HepG2 (cell line): Measurements from ENCODE around the gene PLB1. TPM values are rescaled to one million over a fixed set of nuclear protein-coding genes. Genes with fewer than 3 reads are reported as not detected.

Experiments
- ATAC-seq: fragments of 200-7000 bp; cut with Tn5 transposase; 3 replicates; pipeline ENCODE4 v1.9.1; 2020; ENCODE audit warnings: mild to moderate bottlenecking, moderate library complexity
- BruUV-seq: library from RNA; stranded (reverse); fragments of 400-500 nt; replicated peaks from 2 replicates; lab custom pipeline; 2021; lab: Mats Ljungman, UMichigan
- CTCF ChIA-PET: fragments of 300-600 bp; formaldehyde crosslinking; extraction: SDS; loops from one replicate; lab custom pipeline; 2021; ENCODE audit warnings: low total read pairs, inconsistent platforms, low intra/inter-chr PET ratio; lab: Yijun Ruan, JAX
- POLR2A ChIA-PET: fragments of 350-600 bp; sonication (Branson Sonifier 250); formaldehyde crosslinking; loops from one replicate; lab custom pipeline; 2020; ENCODE audit warnings: antibody characterized with exemption, inconsistent platforms; lab: Yijun Ruan, JAX
- DNase-seq: peaks from one replicate; pipeline ENCODE4 v3.0.0-alpha.2; 2015; ENCODE audit warnings: low spot score
- FAIRE-seq: peaks from 3 replicates; lab custom pipeline; 2011; peaks lifted over from hg19 to GRCh38; lab: Jason Lieb, UNC
- H2AFZ ChIP-seq: one replicate; pipeline ENCODE4 v1.6.1; 2011; ENCODE audit warnings: low read length, inconsistent platforms
- H3K27ac ChIP-seq: fragments of 300-600 bp; 3 replicates; pipeline ENCODE4 v1.8.0; 2011; ENCODE audit warnings: mixed run types, mild to moderate bottlenecking, mixed read lengths, low read length, inconsistent platforms; ENCODE audit not compliant: insufficient read depth; ENCODE audit errors: extremely low read length
- H3K27me3 ChIP-seq, 2 experiments: fragments of 200-600 bp in 1 of 2; 2 replicates in 1 of 2; 3 replicates in 1 of 2; pipeline versions ENCODE4 v1.6.0 to v1.8.0; 2011; ENCODE audit warnings: low read length in 2 of 2, mild to moderate bottlenecking in 2 of 2, moderate library complexity in 2 of 2, inconsistent platforms in 1 of 2; ENCODE audit not compliant: insufficient read depth in 2 of 2, control insufficient read depth in 1 of 2
- H3K36me3 ChIP-seq, 2 experiments: fragments of 200-600 bp in 1 of 2; replicated peaks in 1 of 2; 2 replicates in 1 of 2; 3 replicates in 1 of 2; pipeline versions ENCODE4 v1.5.1 to v1.8.0; 2011; ENCODE audit warnings: low read length in 2 of 2, inconsistent platforms in 1 of 2; ENCODE audit not compliant: insufficient read depth in 2 of 2, control insufficient read depth in 1 of 2
- H3K4me1 ChIP-seq: 2 replicates; pipeline ENCODE4 v1.5.1; 2012; ENCODE audit warnings: low read length, inconsistent platforms; ENCODE audit not compliant: insufficient read depth
- H3K4me2 ChIP-seq: 2 replicates; pipeline ENCODE4 v1.6.0; 2011; ENCODE audit warnings: low read depth, low read length, inconsistent platforms
- H3K4me3 ChIP-seq, 3 experiments: fragments of 200-600 bp in 1 of 3; sonication (generic), shearing (Covaris generic) in 1 of 3; replicated peaks in 1 of 3; 2 replicates each; pipeline ENCODE4 v1.5.1; 2011 to 2016; ENCODE audit warnings: low read length in 3 of 3, inconsistent platforms in 2 of 3, low read depth in 2 of 3, mild to moderate bottlenecking in 2 of 3, control low read depth in 1 of 3, mixed read lengths in 1 of 3; ENCODE audit not compliant: insufficient read depth in 1 of 3
- H3K79me2 ChIP-seq: one replicate; pipeline ENCODE4 v1.6.1; 2011; ENCODE audit warnings: low read length, inconsistent platforms; ENCODE audit not compliant: insufficient read depth
- H3K9ac ChIP-seq: 2 replicates; pipeline ENCODE4 v1.6.0; 2011; ENCODE audit warnings: mild to moderate bottlenecking, low read depth, low read length, inconsistent platforms; ENCODE audit not compliant: insufficient read depth
- H3K9me3 ChIP-seq: 2 replicates; pipeline ENCODE4 v1.5.1; 2012; ENCODE audit warnings: mild to moderate bottlenecking, low read length
- H4K20me1 ChIP-seq: 2 replicates; pipeline ENCODE4 v1.6.0; 2011; ENCODE audit warnings: inconsistent platforms, mild to moderate bottlenecking, low read length, moderate library complexity; ENCODE audit not compliant: insufficient read depth
- ADNP ChIP-seq: sonication (generic); formaldehyde crosslinking; IDR thresholded peaks from 2 replicates; pipeline ENCODE4 v1.4.0; 2020; ENCODE audit warnings: missing genetic modification reagents
- DR1 ChIP-seq: sonication (generic); formaldehyde crosslinking; IDR thresholded peaks from 2 replicates; pipeline ENCODE4 v1.8.0; 2021; ENCODE audit warnings: mild to moderate bottlenecking, missing genetic modification reagents, inconsistent platforms
- GABPB1 ChIP-seq: IDR thresholded peaks from 2 replicates; pipeline ENCODE4 v1.6.1; 2016; ENCODE audit warnings: mild to moderate bottlenecking, missing genetic modification reagents, moderate library complexity, missing compliant biosample characterization
- IRX3 ChIP-seq: sonication (generic); formaldehyde crosslinking; IDR thresholded peaks from 2 replicates; pipeline ENCODE4 v1.8.1; 2023; ENCODE audit warnings: mild to moderate bottlenecking, low read depth, missing genetic modification reagents, borderline replicate concordance
- NFE2L1 ChIP-seq: sonication (generic); formaldehyde crosslinking; IDR thresholded peaks from 2 replicates; pipeline ENCODE4 v1.4.0; 2020; ENCODE audit warnings: missing genetic modification reagents, mild to moderate bottlenecking, borderline replicate concordance
- PAF1 ChIP-seq: IDR thresholded peaks from 2 replicates; pipeline ENCODE4 v1.6.1; 2016; ENCODE audit warnings: missing genetic modification reagents, missing compliant biosample characterization
- YY1 ChIP-seq: IDR thresholded peaks from 2 replicates; pipeline ENCODE4 v1.6.1; 2011; ENCODE audit warnings: low read length, low read depth, moderate library complexity, mild to moderate bottlenecking; ENCODE audit not compliant: insufficient read depth, insufficient replicate concordance
- ZNF224 ChIP-seq: sonication (generic); formaldehyde crosslinking; IDR thresholded peaks from 2 replicates; pipeline ENCODE4 v1.5.0; 2020; ENCODE audit warnings: mild to moderate bottlenecking, missing genetic modification reagents
- ZNF24 ChIP-seq: fragments of 450-650 bp; IDR thresholded peaks from 2 replicates; pipeline ENCODE4 v1.6.1; 2017; ENCODE audit warnings: antibody characterized with exemption, mild to moderate bottlenecking
- ZNF672 ChIP-seq: sonication (generic); formaldehyde crosslinking; IDR thresholded peaks from 2 replicates; pipeline ENCODE4 v1.8.1; 2022; ENCODE audit warnings: missing genetic modification reagents
- WGBS: methylation state at CpG from one replicate; pipeline ENCODE4 v1.1.6; 2017; ENCODE audit warnings: low lambda C conversion rate; 5-methylcytosine and 5-hydroxymethylcytosine counted together
- in situ Hi-C: cut with HindIII; loops from 2 replicates; pipeline ENCODE4 v1.10.0; 2017; ENCODE audit warnings: low pct_unique_long_range_greater_than_20kb; ENCODE audit not compliant: extremely low pct_ligation_motif_present
- intact Hi-C: fragments of 100-400 bp; cut with micrococcal nuclease; formaldehyde crosslinking; loops from one replicate; pipeline ENCODE4 v1.10.0; 2022; ENCODE audit not compliant: unreplicated experiment
- polyA plus RNA-seq, 8 experiments: library from polyadenylated mRNA; depleted of rRNA in 3 of 8; stranded (reverse) in 7 of 8; unstranded in 1 of 8; fragments of >200 nt; fragmentation: Illumina TruSeq in 4 of 8; extraction: Trizol in 4 of 8; gene quantifications; 2 replicates each; pipeline versions ENCODE4 v1.2.1 to v1.2.3, GENCODE V29; 2011 to 2016; ENCODE audit warnings: low read depth in 4 of 8, missing spikeins in 1 of 8, mixed read lengths in 1 of 8; ENCODE audit not compliant: insufficient read depth in 1 of 8
- total RNA-seq, 5 experiments: library from RNA; depleted of rRNA; stranded (reverse); fragments of >200 nt; fragmentation: Illumina TruSeq; extraction: Trizol; gene quantifications; 2 replicates each; pipeline ENCODE4 v1.2.3, GENCODE V29; 2016; ENCODE audit warnings: low read depth in 1 of 5
- TF ChIP-seq, protein P1 (sequence below): sonication (generic); formaldehyde crosslinking; IDR thresholded peaks from 2 replicates; pipeline ENCODE4 v1.4.0; 2020; ENCODE audit warnings: mild to moderate bottlenecking, missing genetic modification reagents
- TF ChIP-seq, protein P2 (sequence below): sonication (generic); formaldehyde crosslinking; IDR thresholded peaks from 2 replicates; pipeline ENCODE4 v1.5.0; 2020; ENCODE audit warnings: missing genetic modification reagents, mild to moderate bottlenecking, borderline replicate concordance

Gene PLB1
- total and polyA plus RNA-seq, 2 of the 13 experiments (the other 11 are each of a cell fraction or from before 2014, with no cell fraction given), result 0.20 to 1.8 TPM

DNA sequence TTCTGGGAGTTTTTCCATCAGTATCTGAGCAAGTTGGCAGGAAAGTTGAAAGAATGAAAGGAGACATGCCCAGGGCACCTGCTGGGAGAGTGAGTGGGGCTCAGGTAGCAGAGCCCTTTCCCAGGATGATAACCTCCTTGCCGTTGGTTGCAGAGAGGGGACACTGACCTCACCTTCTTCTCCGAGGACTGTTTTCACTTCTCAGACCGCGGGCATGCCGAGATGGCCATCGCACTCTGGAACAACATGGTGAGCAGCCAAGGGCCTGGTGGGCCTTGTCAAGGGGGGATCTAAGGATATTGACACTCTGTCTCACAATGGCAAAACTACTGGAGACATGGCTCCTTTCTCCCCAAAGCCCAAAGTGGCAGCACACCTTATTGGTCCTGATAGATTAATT lies 136.9 kb downstream of the PLB1 start:
- Histone ChIP-seq H3K9ac (no peak overlapping the region), H3K4me3 (no peak overlapping the region), H3K27me3 (peaks cover 0 to 42% of the 10 kb centered on the region in 2 experiments; a peak in 3 of 5 replicates), H3K79me2 (no peaks in the 10 kb centered on the region), H3K36me3 (no peaks in the 10 kb centered on the region), H3K9me3 (no peaks in the 10 kb centered on the region), H3K27ac (no peak overlapping the region), H4K20me1 (no peaks in the 10 kb centered on the region), H2AFZ (no peak overlapping the region), H3K4me2 (no peak overlapping the region), H3K4me1 (peaks cover 20% of the 10 kb centered on the region; the same call in 1 of the 2 replicates)
- ATAC-seq, result no peak
- CTCF ChIA-PET, result no interaction called here
- TF ChIP-seq NFE2L1 (CRISPR knock-in tag) (no peak), ADNP (CRISPR knock-in tag) (no peak), IRX3 (CRISPR knock-in tag) (no peak), PAF1 (CRISPR knock-in tag) (no peak), GABPB1 (CRISPR knock-in tag) (no peak), ZNF224 (no peak), ZNF672 (no peak), DR1 (CRISPR knock-in tag) (no peak), ZNF24 (no peak), YY1 (no peak)
- TF ChIP-seq, protein P1, sequence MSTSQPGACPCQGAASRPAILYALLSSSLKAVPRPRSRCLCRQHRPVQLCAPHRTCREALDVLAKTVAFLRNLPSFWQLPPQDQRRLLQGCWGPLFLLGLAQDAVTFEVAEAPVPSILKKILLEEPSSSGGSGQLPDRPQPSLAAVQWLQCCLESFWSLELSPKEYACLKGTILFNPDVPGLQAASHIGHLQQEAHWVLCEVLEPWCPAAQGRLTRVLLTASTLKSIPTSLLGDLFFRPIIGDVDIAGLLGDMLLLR (CRISPR knock-in tag), result no peak
- TF ChIP-seq, protein P2, sequence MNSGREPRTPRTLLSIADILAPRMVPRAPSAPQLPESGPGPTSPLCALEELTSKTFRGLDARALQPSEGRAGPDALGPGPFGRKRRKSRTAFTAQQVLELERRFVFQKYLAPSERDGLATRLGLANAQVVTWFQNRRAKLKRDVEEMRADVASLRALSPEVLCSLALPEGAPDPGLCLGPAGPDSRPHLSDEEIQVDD, result no peak
- intact Hi-C loops, result no loop called here
- no peak for FAIRE-seq
- 92% methylated on average over 6 of the region's 6 CpGs for WGBS
- no peak for DNase-seq
- POLR2A ChIA-PET, result no interaction called here
- BruUV-seq, result no TSS peak
- in situ Hi-C loops, result no loop called here
